GM19025 (cell line): ENCODE measurements around the gene RGR.

ENCODE experiments used
- ATAC-seq: cut with Tn5 transposase; IDR thresholded peaks from one replicate; pipeline ENCODE4 v1.9.1; 2021; ENCODE audit warnings: mild to moderate bottlenecking, low read depth, moderate library complexity; ENCODE audit not compliant: unreplicated experiment

Gene RGR

GRCh38 chr10:84244651-84245270 is at the start of gene RGR:
TSS of gene RGR (plus strand) at chr10:84245053. CDS start at chr10:84245091, 38 bp downstream.
- ATAC-seq = no peak

GRCh38 chr10:84196083-84196482 is 48.8 kb upstream of the RGR start:
- ATAC-seq = no peak

- ATAC-seq = no peak
Measured at GRCh38 chr10:84196941-84197340, 47.9 kb upstream of the RGR start.

- no peak for ATAC-seq
Measured at GRCh38 chr10:84197643-84198042, 47.2 kb upstream of the RGR start.

- ATAC-seq = no peak
Measured at GRCh38 chr10:84198206-84198915, 46.5 kb upstream of the RGR start.

GRCh38 chr10:84200537-84201243 is 44.2 kb upstream of the RGR start:
- no peak for ATAC-seq

- ATAC-seq = no peak
Measured at GRCh38 chr10:84201244-84201606, 43.6 kb upstream of the RGR start.

GRCh38 chr10:84201682-84202081 is 43.2 kb upstream of the RGR start:
- ATAC-seq = no peak

- no peak for ATAC-seq
Measured at GRCh38 chr10:84202349-84202748, 42.5 kb upstream of the RGR start.

GRCh38 chr10:84204122-84204521 is 40.7 kb upstream of the RGR start:
- no peak for ATAC-seq

- ATAC-seq = no peak
Measured at GRCh38 chr10:84204610-84205009, 40.2 kb upstream of the RGR start.

GRCh38 chr10:84205049-84205852 is 39.6 kb upstream of the RGR start:
- ATAC-seq = peak; percentile 58

- ATAC-seq = no peak
Measured at GRCh38 chr10:84205853-84206525, 38.9 kb upstream of the RGR start.

- no peak for ATAC-seq
Measured at GRCh38 chr10:84208023-84208422, 36.8 kb upstream of the RGR start.

GRCh38 chr10:84211566-84211965 is 33.3 kb upstream of the RGR start:
- no peak for ATAC-seq

- ATAC-seq = no peak
Measured at GRCh38 chr10:84212014-84212413, 32.8 kb upstream of the RGR start.

- ATAC-seq = no peak
Measured at GRCh38 chr10:84213076-84213475, 31.8 kb upstream of the RGR start.

- ATAC-seq = no peak
Measured at GRCh38 chr10:84214046-84214572, 30.7 kb upstream of the RGR start.

- ATAC-seq = peak; percentile 62
Measured at GRCh38 chr10:84214612-84215235, 30.1 kb upstream of the RGR start.

- no peak for ATAC-seq
Measured at GRCh38 chr10:84216834-84217233, 28.0 kb upstream of the RGR start.
